Measurements from ENCODE around the gene ACOX1. TPM values are rescaled to one million over a fixed set of nuclear protein-coding genes. Genes with fewer than 3 reads are reported as not detected.

The ACOX1 gene
- polyA plus RNA-seq, 3 donors, result 21.6 to 49.7 (median 49.2) TPM

DNA sequence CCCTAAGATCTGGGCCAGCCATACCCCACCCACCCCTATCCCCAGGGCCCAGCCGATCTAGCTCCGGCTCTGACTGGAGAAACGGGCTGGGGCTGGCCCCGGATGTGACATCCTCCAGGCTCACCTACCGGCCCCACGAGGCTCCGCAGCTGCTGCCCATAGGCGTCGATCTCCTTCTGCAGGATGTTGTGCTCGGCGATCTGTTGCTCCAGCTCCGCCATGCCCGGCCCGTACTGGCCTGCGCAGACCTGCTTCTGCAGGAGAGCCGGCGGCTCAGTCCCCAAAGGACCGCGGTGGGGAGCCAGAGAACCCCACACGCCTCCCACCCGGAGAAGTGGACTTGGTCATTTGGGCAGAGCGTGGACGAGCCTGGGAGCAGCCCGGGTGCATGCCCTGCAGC lies 43.3 kb upstream of the ACOX1 start:
- intact Hi-C loops (cut with micrococcal nuclease), result no loop called here
- Histone ChIP-seq H3K9ac (ENCODE audit: insufficient read depth, low read length, poor library complexity, severe bottlenecking) (no peak overlapping the region), H3K9me3 (replicated peaks in 1 of 2; ENCODE audit: control insufficient read depth in 1 of 2, insufficient read depth in 1 of 2, low read length in 2 of 2) (no peaks in the 10 kb centered on the region), H2AFZ (ENCODE audit: insufficient read depth, low read depth, low read length, poor library complexity, severe bottlenecking) (no peak overlapping the region), H3K27me3 (ENCODE audit: control insufficient read depth in 2 of 2, insufficient read depth in 2 of 2, low read length in 2 of 2) (no peaks in the 10 kb centered on the region), H3K4me1 (ENCODE audit: control insufficient read depth in 1 of 2, insufficient read depth in 2 of 2, low read length in 2 of 2) (no peaks in the 10 kb centered on the region), H3K4me3 (replicated peaks in 1 of 3; ENCODE audit: low read depth in 2 of 3, low read length in 3 of 3) (no peak overlapping the region), H3K36me3 (replicated peaks in 1 of 2; ENCODE audit: control insufficient read depth in 1 of 2, insufficient read depth in 2 of 2, low read length in 2 of 2) (no peaks in the 10 kb centered on the region), H4K20me1 (ENCODE audit: insufficient read depth, low read length) (no peaks in the 10 kb centered on the region), H3K79me2 (ENCODE audit: insufficient read depth, low read length) (no peaks in the 10 kb centered on the region), H3K27ac (ENCODE audit: low read depth in 1 of 2, low read length in 2 of 2) (no peak overlapping the region), H3K4me2 (replicated peaks; ENCODE audit: extremely low read depth, low read length, poor library complexity, severe bottlenecking) (no peak overlapping the region)
- Mint-ChIP-seq H3K27me3 (ENCODE audit: low read depth in 3 of 3) (peaks cover 0 to 29% (median 5%) of the 10 kb centered on the region in 3 donors), H3K36me3 (no peaks in the 10 kb centered on the region), H3K4me1 (peaks cover 3% of the 10 kb centered on the region), H3K4me3 (no peak overlapping the region), H3K27ac (no peak overlapping the region), H3K9me3 (no peaks in the 10 kb centered on the region)
- WGBS (ENCODE audit: insufficient coverage), result 92% methylated on average over 24 of the region's 24 CpGs
- TF ChIP-seq, protein P1, sequence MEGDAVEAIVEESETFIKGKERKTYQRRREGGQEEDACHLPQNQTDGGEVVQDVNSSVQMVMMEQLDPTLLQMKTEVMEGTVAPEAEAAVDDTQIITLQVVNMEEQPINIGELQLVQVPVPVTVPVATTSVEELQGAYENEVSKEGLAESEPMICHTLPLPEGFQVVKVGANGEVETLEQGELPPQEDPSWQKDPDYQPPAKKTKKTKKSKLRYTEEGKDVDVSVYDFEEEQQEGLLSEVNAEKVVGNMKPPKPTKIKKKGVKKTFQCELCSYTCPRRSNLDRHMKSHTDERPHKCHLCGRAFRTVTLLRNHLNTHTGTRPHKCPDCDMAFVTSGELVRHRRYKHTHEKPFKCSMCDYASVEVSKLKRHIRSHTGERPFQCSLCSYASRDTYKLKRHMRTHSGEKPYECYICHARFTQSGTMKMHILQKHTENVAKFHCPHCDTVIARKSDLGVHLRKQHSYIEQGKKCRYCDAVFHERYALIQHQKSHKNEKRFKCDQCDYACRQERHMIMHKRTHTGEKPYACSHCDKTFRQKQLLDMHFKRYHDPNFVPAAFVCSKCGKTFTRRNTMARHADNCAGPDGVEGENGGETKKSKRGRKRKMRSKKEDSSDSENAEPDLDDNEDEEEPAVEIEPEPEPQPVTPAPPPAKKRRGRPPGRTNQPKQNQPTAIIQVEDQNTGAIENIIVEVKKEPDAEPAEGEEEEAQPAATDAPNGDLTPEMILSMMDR (IDR thresholded peaks at IDR 0.05), result no peak
- DNase-seq, result no peak

GRCh38 chr17:76019833-76020467 lies 41.0 kb upstream of the ACOX1 start:
- H3K9me3 Mint-ChIP-seq, result peaks cover 0 to 1% (median 0%) of the 10 kb centered on the region in 7 donors
- H3K27me3 Mint-ChIP-seq (ENCODE audit: low read depth in 3 of 3), result peaks cover 0 to 29% (median 5%) of the 10 kb centered on the region in 3 donors
- Histone ChIP-seq H3K4me2 (replicated peaks; ENCODE audit: extremely low read depth, low read length, poor library complexity, severe bottlenecking) (no peak overlapping the region), H3K9me3 (replicated peaks in 1 of 2; ENCODE audit: control insufficient read depth in 1 of 2, insufficient read depth in 1 of 2, low read length in 2 of 2) (no peaks in the 10 kb centered on the region), H3K9ac (ENCODE audit: insufficient read depth, low read length, poor library complexity, severe bottlenecking) (no peak overlapping the region), H3K27me3 (ENCODE audit: control insufficient read depth in 2 of 2, insufficient read depth in 2 of 2, low read length in 2 of 2) (no peaks in the 10 kb centered on the region), H3K36me3 (replicated peaks in 1 of 2; ENCODE audit: control insufficient read depth in 1 of 2, insufficient read depth in 2 of 2, low read length in 2 of 2) (no peaks in the 10 kb centered on the region), H3K27ac (ENCODE audit: low read depth in 1 of 2, low read length in 2 of 2) (no peak overlapping the region), H3K79me2 (ENCODE audit: insufficient read depth, low read length) (no peaks in the 10 kb centered on the region), H4K20me1 (ENCODE audit: insufficient read depth, low read length) (no peaks in the 10 kb centered on the region), H2AFZ (ENCODE audit: insufficient read depth, low read depth, low read length, poor library complexity, severe bottlenecking) (no peak overlapping the region), H3K4me1 (ENCODE audit: control insufficient read depth in 1 of 2, insufficient read depth in 2 of 2, low read length in 2 of 2) (no peaks in the 10 kb centered on the region), H3K4me3 (replicated peaks in 1 of 3; ENCODE audit: low read depth in 2 of 3, low read length in 3 of 3) (no peak overlapping the region)
- no peak overlapping the region for H3K27ac Mint-ChIP-seq
- no peak overlapping the region for H3K4me3 Mint-ChIP-seq
- 92% methylated on average over 2 of the region's 6 CpGs for WGBS (ENCODE audit: insufficient coverage)
- DNase-seq, result no peak
- H3K4me1 Mint-ChIP-seq, result no peaks in the 10 kb centered on the region
- TF ChIP-seq, protein P1 (IDR thresholded peaks at IDR 0.05), result no peak
- intact Hi-C loops (cut with micrococcal nuclease), result no loop called here
- no peaks in the 10 kb centered on the region for H3K36me3 Mint-ChIP-seq
